Glomerular visceral epithelial cell (primary cell): ENCODE results near the gene MIEF1.
"Not testable (repeated sequence)": the region's sequence is repeated elsewhere in the genome, so short reads cannot be mapped to it uniquely, and the experiment has no call there.

Experiments
- DNase-seq: peaks from one replicate; pipeline ENCODE4 v3.0.0-alpha.2; 2016; ENCODE audit errors: extremely low spot score

MIEF1 gene

GRCh38 chr22:39489094-39490068 is 12.7 kb upstream of the MIEF1 start:
- DNase-seq = no peak

DNA sequence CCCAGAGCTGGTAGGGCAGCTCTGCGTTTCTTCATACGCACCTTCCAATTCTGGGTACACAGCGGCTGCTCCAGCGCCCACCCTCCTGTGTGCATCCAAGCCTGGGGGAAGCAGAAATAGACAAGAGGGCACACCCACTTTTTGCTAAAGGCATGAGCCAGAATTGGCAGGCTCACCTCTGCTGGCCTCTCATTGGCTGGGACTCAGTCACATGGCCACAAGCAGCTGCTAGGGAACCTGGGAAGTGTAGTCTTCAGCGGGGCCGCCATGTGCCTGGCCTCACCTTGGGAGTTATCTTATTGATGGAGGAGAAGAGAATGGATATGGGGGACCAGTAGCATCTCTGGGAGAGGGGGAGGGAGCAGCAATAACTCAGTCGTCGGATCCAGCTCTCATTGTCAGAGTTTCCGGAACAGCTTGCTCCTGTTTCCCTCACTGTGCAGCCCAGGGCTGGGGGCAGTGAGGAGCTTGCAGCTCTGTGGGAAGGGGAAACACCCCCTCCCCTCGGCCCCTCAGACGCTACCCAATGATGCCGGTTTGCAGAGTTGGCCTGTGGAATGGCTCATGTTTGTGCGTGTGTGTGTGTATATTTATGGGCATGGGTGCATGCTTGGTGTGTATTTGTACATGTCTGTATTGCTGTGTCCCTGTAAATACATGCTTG is 11.8 kb upstream of the MIEF1 start:
- DNase-seq = peak; percentile 42

DNA sequence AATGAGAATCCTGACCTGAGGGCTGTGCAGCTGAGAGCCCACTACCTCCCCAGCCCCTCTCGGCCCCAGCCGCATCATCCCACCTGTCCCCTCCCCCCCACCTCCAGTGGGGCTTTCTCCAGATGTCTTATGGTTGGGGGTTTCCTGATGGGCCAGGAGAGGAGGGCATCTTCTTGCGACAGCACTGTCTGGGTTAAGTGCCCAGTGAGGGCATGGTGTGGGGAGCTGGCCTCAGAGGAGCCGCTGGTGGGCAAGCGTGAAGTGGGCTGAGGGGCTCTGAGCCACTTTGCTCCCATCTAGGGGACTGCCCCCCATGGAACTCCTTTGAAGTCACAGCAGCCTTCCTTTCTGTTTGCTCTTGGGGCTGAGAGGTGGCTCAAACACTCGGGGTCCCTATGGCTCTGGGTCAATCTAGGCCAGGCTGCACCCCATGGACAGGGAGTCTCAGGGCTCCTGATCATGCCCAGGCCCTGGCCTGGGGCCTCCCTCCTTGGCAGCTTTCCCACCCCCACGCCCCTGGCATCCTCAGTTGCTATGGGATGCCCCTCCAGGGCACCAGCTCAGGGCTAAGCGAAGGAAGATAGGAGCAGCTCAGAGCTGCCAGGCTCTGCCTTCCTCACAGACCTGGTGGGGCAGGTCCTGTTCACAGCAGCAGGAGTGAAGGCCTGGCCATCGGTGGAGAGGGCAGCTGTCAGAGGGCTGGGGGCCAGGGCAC is 11.0 kb upstream of the MIEF1 start:
- no peak for DNase-seq

GRCh38 chr22:39491696-39492095 is 10.4 kb upstream of the MIEF1 start:
- no peak for DNase-seq

DNA sequence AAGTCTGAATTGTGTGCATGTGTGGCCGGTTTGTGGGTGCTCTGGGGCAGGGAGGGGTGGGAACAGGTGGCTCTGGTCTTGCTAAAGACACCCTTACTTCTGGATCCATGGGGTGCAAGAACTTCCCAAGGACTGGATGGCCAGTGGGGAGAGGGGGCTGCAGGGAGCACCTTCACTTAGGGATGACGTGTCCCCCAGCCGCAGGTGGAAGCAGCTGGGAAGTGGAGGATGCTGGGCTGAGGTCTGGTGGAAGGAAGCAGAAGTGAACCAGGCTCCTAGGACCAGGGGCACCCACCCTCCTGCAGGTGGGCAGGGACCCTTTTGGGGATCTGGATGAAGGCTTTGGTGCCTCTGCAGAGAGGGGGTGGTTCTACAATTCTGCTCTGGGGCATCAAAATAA is 9.9 kb upstream of the MIEF1 start:
- no peak for DNase-seq

DNA sequence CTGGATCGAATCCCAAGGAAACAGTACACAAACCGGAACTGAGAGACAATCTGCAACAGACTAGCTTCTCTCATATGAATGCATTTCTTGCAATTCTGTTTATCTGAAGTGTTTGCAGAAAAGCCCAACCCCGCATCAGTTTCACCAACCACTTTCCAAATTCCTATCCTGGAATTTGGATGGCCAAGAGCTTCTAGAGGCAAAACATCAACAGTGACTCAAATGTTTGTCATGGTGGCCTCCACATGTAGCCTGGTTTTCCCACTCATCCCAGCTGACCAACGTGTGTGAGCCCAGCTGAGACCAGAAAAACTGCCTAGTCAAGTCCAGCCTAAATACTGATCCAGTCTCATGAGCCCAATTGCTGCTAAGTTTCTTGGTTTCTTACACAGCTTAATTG is 8.3 kb upstream of the MIEF1 start:
- no peak for DNase-seq

GRCh38 chr22:39494471-39495120 is 7.5 kb upstream of the MIEF1 start:
- no peak for DNase-seq

GRCh38 chr22:39496131-39496838 is 5.8 kb upstream of the MIEF1 start:
- peak; percentile 40 for DNase-seq

DNA sequence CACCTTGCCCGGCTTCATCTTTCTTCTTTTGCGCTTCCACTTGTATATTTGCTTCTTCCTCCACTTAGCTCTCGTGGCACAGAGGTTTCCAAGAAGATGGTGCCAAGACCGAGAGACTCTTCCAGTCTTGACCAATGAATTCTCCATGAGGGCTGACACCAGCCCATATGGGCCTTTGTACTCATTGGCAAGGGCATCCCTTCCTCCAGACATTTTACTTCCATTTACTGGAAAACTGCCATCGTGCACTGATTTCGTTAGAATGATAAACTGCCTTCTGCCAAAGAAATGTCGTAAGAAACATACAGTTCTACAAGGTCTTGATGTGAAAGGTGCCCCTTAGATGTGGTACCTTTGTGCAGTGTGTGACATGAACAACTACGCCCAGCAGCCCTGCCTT is 4.7 kb upstream of the MIEF1 start:
- no peak for DNase-seq

DNA sequence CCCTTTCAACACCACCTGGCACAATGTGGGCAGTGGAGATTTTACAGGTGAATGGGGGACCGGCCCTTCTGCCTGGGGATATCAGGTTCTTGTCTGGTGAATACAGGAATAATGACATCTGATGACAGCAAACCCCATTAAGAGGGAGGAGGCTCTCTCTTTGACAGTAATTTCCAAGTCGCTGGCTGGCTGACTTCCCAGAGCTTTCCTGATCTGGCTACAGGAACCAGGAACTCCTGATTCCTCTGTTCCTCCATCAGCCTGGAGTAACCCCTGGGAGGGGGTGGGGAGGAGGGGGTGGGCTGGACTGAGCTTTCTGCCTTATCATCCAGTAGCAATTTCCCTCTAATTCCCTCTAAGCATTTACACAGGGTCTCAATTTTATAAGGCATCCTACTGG is 3.7 kb upstream of the MIEF1 start:
- no peak for DNase-seq

- no peak for DNase-seq
Measured at GRCh38 chr22:39498802-39499201, 3.3 kb upstream of the MIEF1 start.

DNA sequence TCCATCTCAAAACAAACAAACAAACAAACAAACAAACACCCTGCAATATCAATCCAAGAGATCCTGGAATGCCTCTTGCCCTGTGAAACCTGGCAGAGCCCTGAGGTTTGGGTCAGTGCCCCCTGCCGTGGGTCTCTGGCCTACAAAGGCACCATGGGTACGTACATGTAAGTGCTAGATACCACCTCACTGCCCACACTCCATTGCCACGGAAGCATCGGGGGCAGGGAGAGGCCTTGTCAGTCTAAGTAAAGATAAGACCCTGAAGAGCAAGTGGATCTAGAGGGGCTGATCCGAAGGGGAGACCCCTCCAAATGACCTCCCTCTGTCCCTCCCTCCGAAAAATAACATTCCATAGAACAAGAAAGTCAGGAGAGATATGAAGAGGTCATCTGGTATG is 2.0 kb upstream of the MIEF1 start:
- DNase-seq = no peak

DNA sequence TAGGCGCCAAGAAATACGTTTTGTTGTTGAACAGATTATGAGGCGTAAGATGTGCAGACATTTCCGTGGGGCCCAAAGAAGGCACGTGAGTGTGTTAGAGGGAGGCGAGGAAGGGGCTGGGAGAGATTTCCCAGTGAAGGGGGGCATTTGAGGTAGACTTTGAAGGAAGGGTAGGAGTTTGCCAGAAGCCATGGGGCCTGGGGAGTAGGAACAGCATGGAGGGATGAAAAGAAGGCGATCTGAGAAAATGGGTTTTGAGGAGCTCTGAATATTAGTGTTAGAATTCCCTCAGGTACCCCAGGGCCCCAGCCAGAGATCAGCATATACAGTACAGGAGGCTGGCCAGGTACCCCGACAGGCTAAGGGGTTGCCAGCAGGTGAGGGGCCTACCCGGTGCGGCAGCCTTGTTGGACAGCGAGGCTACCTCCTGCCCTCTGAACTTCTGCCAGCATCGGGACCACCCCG is 414 bp upstream of the MIEF1 start:
- no peak for DNase-seq

GRCh38 chr22:39502789-39503409 is 809 bp downstream of the MIEF1 start:
- DNase-seq = no peak

- DNase-seq = no peak
Measured at GRCh38 chr22:39503630-39504029, 1.5 kb downstream of the MIEF1 start.

DNA sequence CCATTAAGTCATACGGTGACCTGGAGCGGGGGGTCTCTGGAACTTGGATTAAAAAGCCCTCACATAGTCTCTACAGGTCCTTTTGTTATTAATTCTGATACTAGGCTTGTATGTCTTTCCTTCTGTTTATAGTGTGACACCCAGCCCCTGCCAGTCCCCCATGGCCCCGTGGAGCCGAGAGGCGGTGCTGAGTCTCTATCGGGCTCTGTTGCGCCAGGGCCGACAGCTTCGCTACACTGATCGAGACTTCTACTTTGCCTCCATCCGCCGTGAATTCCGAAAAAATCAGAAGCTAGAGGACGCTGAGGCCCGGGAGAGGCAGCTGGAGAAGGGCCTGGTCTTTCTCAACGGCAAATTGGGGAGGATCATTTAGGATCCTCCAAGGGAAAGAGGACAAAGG is 2.0 kb downstream of the MIEF1 start:
- DNase-seq = no peak

DNA sequence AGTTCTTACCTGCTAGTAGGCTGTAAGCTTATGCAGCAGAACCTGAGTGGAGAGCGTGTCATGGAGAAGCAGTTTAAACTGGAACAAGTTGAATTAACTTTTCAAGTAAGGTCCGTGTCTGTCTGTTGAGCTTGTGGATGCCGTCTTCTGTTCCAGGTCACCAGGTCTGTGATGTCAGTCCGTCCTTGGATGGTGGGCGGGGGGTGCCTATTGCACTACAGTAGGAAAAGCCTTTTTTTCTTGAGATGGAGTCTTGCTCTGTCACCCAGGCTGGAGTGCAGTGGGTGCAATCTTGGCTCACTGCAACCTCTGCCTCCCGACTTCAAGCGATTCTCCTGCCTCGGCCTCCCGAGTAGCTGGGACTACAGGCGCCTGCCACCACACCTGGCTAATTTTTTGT is 4.9 kb downstream of the MIEF1 start:
- DNase-seq = not testable (repeated sequence)

DNA sequence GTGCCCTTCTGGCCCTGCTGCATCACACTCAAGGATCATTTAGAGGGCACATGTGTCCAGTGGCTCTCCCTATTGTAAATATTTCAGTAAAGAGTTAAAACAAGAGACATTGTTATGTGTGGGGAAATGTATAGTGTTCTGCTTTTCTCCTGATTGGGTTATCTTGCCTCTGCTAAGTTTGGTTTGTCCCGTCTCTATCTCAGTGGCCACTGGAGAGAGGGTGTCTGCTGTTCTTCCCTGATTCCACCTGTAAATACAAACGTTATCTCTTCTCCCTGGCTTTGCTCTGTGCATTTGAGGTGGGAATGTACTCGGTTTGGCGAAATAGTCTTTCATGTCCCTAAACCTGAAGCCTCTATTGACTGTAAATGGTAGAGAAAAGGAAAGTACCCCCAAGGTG is 6.3 kb downstream of the MIEF1 start:
- no peak for DNase-seq

GRCh38 chr22:39510529-39511149 is 8.5 kb downstream of the MIEF1 start:
- DNase-seq = no peak

- no peak for DNase-seq
Measured at GRCh38 chr22:39511226-39511625, 9.1 kb downstream of the MIEF1 start.
